Measurements from ENCODE around the gene TGFBR3. TPM values are rescaled to one million over a fixed set of nuclear protein-coding genes. Genes with fewer than 3 reads are reported as not detected.

The TGFBR3 gene
- total and polyA plus RNA-seq, 2 of the 8 experiments (the other 6 are each of a cell fraction or from before 2014, with no cell fraction given): 2.0 to 6.1 TPM

GRCh38 chr1:91631718-91632330 is 254.1 kb downstream of the TGFBR3 start (continued):
- TF ChIP-seq CTCF (IDR thresholded peaks at IDR 0.05; ENCODE audit: control extremely low read depth in 1 of 3, insufficient read depth in 1 of 3, low read depth in 1 of 3, low read length in 3 of 3) (no peak), SP4 (IDR thresholded peaks at IDR 0.05; ENCODE audit: low read length) (no peak), KDM5A (IDR thresholded peaks at IDR 0.05; ENCODE audit: low read length) (no peak), ATF2 (IDR thresholded peaks at IDR 0.05; ENCODE audit: low read length) (no peak), RXRA (IDR thresholded peaks at IDR 0.05; ENCODE audit: insufficient read depth, low read depth, low read length) (no peak), SIN3A (conservative IDR thresholded peaks at IDR 0.05 in 1 of 2, IDR thresholded peaks at IDR 0.05 in 1 of 2; ENCODE audit: low read depth in 1 of 2, low read length in 2 of 2) (no peak)

Measured in H1 (cell line).